HG03439 (cell line): Measurements from ENCODE around the gene SELENOO.

Experiments
- ATAC-seq: cut with Tn5 transposase; IDR thresholded peaks from one replicate; pipeline ENCODE4 v1.9.1; 2021; ENCODE audit warnings: mild to moderate bottlenecking, moderate library complexity; ENCODE audit not compliant: unreplicated experiment

SELENOO gene

GRCh38 chr22:50184004-50184901 is 16.6 kb upstream of the SELENOO start:
- no peak for ATAC-seq

DNA sequence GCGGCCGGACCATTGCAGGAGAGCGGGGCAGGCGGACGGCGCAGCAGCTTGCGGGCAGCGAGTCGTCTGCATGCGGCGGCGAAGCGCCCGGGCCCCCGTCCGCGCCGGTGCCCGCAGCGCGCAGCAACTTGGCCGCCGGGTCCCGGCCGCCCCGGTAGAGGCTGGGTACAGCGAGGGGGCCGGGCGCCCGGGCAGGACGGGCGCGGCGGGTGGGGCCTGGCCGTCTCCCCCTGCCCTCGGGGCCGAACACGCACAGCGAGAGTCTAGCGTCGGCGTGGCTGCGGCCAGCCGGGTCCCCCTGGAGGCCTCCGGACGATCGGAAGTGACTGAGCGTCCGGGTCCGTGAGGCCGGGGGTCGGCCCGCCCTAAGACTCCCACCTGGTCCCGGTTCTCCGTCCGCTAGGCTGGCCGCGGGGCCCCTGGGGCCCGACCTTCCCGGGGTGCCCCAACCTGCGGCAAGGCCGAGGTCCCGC is 15.9 kb upstream of the SELENOO start:
- no peak for ATAC-seq

DNA sequence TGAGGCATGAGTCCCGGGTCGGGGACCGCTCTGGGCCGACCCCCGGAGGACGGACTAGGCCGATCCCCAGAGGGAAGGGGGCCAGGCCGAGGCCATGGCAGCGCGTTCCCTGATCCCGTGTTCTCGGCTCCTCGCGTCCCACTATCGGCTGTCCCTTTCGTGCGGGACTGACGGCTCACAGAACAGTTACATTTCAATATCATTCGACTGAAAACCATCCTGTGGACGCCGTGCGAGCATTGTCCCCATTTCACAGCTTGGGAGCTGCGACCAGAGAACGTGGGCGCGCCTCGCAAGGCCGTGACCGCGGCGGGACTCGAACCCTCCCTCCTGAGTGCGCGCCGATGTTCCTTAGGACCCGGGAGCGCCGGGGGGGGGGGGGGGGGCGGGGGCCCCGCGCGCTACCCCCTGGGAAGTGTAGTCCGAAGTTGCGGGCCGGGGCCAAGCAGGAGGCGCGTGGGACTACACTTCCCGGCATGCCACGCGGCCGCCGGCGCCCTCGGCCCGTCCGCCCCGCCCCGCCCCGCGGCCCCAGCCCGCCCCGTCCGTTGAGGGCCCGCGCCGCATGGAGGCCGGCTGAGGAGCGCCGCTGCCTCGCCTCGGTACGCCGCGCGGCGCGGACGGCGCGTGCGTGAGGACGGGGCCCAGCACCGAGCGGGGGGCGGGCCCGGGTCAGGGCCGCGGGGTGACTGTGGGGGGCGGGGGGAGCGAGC is 15.3 kb upstream of the SELENOO start, which contains the start of gene TRABD:
TSS of gene TRABD (plus strand) at position 539 of the 713 bp plus-strand sequence. CDS start 7,148 bp downstream, outside the sequence.
- ATAC-seq: peak; percentile 28

DNA sequence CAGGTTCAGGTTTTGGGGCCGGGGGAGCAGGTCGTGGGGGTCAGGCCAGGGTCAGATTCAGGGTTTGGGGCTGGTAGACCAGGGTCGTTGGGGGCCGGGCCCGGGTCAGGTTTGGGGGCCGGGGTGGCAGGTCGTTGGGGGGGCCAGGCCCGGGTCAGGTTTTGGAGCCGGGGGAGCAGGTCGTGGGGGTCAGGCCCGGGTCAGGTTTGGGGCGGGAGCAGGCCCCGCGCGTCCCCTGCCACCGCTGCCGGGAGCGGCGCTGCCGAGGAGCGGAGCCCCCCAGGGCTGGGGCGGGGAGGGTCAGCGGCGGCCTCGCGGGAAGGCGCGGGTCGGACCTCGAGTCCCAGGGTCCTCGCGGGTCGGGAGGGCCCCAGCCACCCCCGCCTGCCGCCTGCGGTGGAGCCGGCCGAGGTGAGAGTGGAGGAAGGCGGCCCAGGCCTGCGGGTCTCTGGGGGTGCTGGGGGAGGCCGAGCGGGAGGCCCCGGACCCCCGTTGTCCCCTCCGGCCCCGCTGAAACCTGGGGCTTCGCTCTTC is 14.6 kb upstream of the SELENOO start:
- no peak for ATAC-seq

DNA sequence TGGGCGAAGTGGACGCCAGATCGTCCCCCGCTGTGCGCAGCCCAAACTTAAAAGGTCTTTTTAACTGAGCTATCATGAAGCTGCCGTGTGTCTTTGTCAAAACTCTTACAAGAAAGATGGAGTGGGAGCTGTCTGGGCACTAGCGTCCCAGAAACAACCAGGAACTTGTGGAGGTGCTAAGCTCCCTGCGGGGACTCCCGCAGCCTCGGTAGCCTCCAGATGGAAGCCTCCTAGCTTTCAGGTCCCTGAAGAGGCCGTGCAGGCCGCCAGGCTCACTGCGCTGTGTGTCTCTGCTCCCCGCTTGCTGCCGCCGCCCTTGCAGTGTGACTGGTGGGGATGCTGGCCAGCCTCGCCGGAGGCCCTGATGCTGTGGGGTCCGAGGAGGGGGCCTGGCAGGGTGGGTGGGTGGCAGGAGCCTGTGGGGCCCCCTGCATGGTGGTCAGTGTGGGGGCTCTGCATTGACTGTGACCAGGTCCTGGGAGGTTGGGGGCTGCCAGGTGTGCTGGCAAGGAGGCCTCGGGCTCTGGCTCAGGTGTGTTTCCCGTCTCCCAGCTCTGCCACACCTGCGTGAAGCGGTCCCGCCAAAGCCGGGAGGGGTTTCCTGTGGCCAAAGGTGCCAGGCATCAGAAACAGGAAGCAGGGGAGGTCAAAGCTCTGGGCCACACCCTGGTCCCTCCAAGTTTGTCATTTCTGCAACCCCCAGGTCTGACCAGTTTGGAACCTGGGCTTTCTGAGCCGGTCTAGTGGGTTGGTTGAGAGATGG is 13.9 kb upstream of the SELENOO start:
- no peak for ATAC-seq

DNA sequence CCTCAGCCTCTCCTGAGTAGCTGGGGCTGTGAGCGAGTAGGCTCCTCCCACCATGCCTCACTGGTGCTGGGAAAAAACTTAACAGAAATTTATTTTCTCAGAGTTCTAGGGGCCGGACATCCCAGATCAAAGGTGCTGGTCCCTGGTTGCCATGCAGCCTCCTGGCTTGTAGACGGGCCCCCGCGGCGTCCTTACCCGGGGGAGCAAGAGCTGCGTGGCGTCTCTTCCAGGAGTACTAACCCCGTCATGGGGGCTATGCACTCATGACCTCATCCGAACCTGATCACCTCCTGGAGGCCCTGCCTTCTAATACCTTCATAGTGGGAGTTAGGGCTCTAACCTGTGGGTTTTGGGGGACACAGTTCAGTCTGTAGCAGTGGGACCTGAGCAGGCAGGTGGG is 12.5 kb upstream of the SELENOO start:
- ATAC-seq: no peak

DNA sequence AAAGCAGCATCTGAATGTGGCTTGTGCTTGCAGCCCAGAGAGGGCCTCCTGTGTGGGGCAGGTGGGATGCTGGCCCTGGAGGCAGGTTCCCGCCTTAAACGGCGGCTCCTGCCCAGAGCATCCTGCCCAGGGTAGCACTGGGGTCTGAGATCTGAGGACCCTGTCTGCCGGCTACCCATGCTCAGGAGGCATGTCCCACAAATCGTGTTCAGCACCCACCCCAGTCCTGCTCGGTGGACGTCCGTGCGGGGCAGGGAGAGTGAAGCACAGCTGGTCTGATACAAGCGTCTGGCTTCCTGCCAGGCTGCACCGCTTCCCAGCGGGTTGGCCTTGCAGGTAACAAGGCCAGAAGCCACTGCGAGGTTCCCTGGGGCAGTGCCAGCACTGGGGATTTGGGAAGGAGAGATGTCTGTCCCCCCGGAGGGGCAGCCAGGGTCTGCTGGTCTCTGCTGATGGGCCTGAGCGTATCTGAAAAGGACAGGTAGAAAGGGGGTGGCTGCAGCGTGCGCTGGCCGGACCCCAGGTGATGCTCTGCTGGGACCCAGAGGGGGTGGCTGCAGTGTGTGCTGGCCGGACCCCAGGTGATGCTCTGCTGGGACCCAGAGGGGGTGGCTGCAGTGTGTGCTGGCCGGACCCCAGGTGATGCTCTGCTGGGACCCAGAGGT is 11.5 kb upstream of the SELENOO start:
- no peak for ATAC-seq

GRCh38 chr22:50189849-50190181 is 11.0 kb upstream of the SELENOO start:
- no peak for ATAC-seq

DNA sequence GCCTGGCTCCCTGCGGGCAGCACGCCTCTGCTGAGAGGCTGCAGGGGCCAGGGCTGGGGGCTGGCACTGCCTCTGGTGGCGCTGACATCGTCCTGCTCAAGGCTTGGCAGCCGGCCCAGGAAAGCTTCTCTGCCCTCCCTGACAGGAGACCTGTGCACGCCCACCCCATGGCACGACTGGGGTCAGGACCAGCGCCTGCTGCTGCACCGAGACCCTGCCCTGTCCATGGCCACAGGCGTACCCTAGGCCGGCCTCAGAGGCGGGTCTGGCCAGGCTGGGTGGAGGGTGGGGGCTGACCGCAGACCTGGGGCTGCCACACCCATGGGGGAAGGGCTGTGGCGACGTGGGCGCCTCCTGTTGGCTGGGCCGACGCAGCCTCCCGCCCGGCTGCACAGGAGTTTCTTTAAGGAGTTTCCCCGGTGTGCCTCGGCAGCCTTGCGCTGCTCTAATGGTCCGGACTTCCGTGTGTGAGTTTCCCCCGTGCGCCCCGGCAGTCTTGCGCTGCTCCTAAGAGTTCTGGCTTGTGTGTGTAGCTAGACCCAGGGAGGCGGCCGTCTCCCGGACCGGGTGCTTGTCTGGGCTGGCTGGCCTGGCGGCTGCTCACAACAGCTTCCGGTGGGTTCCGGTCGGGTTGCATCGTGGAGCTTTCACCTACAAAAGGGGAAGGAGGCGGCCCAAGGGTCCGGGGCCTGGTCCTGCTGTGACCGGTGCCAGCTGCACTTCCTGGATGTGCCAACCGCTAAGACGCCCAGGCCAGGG is 10.4 kb upstream of the SELENOO start:
- ATAC-seq: peak; percentile 38

DNA sequence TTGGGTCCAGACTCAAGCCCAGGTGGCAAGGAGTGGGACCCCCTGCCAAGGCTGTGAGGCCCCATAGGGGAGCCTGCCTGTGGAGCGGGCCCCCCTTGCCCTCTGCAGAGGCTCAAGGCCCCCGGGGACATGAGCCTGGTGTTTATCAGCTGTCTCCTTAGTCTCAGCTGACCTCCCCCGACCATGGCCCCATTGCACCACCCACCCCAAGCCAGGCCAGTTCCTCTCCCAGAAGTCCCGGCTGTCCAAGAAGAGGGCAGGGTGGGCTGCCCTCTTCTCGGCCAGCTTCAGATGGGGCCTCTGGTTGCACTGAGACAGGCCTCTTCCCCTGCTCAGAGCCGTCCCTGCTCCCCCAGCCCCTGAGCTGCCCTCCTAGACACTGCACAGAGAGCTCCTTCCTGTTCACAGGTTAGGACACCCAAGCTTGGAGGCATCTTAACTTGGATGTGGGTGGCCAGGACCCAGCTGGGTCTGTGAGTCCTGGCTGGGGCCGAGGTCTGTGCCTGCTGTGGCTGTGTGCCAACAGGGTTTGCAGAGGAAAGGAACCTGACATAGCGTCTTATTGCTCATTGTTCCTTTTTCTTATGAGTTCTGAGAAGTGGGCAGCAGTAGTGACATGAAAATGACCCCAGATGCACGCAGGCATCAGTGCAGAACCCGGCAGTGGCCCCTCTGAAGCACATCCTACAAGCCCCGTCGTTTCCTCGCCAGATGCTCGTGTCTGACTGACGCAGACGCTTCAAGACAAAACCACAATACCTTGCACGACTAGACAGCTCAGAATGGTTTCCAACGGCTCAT is 9.7 kb upstream of the SELENOO start:
- ATAC-seq: no peak

DNA sequence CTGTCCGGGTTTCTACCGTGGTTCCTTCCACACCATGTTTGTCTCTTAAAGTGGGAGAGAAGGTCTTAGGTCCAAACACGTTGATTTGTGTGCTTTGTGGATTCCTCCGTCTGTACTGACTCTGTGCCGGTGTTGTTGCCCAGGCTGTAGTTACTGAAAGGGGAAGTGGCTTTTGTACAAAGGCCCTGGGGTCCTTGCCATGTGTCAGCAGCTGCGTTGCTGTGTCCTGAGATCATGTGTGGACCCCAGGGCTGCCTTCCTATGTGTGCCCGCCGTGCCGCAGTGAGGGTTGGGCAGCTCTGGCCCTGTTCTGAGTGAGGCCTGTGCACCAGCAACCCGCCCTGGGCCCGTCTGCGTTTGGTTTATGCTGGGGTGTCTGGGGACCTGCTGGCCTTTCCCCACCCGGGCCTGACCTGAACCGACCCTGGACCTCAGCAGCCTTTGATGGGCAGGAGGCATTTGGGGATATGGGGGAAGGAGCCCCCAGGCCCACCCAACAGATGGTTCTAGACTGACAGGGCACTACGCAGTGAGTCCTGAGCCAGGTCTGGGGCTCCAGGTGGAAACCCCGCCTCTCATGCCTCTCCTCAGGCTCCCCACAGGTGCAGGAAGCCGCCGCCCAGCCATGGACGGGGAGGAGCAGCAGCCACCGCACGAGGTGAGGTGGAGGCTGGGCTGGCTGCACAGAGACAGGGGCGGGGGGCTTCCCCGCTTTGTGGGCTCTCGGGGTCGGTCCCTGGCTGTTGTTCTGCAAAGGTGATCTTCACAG is 8.2 kb upstream of the SELENOO start:
- ATAC-seq: no peak

GRCh38 chr22:50193621-50194020 is 7.2 kb upstream of the SELENOO start:
- no peak for ATAC-seq

- ATAC-seq: no peak
Observed at GRCh38 chr22:50194037-50194805, 6.6 kb upstream of the SELENOO start.

- ATAC-seq: no peak
Observed at GRCh38 chr22:50196256-50196655, 4.6 kb upstream of the SELENOO start.

- ATAC-seq: no peak
Observed at GRCh38 chr22:50197000-50197800, 3.6 kb upstream of the SELENOO start.

DNA sequence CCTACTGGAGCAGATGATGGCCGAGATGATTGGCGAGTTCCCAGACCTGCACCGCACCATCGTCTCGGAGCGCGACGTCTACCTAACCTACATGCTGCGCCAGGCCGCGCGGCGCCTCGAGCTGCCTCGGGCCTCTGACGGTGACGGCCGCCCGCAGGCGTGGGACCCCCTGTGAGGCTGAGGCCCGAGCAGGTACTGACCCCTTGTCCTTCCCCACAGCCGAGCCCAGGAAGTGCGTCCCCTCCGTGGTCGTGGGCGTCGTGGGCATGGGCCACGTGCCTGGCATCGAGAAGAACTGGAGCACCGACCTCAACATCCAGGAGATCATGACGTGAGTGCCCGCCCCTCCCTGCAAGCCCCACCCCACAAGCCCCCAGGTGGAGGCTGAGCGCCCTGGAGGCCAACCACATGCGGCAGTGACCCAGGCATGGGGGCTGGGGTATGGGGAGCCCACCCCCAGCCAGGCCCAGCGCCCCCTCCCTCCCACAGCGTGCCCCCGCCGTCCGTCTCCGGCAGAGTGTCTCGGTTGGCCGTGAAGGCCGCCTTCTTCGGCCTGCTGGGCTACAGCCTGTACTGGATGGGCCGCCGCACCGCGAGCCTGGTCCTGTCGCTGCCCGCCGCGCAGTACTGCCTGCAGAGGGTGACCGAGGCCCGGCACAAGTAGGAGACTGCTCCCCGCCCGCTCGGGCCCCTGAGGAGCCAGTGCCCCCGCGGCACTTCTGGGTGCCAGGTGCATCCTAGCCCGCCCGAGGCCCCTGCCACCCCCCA is 2.8 kb upstream of the SELENOO start:
- no peak for ATAC-seq
